KMS-11 (cell line): ENCODE data around the gene LDLR.

ENCODE experiments used
- H2AFZ ChIP-seq: fragments of 200-600 bp; sonication (generic); 2 replicates; pipeline ENCODE4 v1.6.1; 2016; ENCODE audit warnings: antibody characterized with exemption, mixed run types, low read depth
- H3K27ac ChIP-seq: fragments of 200-600 bp; sonication (generic); 2 replicates; pipeline ENCODE4 v1.6.1; 2016; ENCODE audit warnings: mild to moderate bottlenecking, mixed run types
- H3K27me3 ChIP-seq: fragments of 200-600 bp; sonication (generic); 2 replicates; pipeline ENCODE4 v1.6.1; 2017; ENCODE audit warnings: mild to moderate bottlenecking, low read depth, mixed run types, moderate library complexity; ENCODE audit not compliant: insufficient read depth
- H3K36me3 ChIP-seq: fragments of 200-600 bp; sonication (generic); 2 replicates; pipeline ENCODE4 v1.6.1; 2017; ENCODE audit warnings: mild to moderate bottlenecking, mixed run types; ENCODE audit not compliant: insufficient read depth
- H3K4me1 ChIP-seq: fragments of 200-600 bp; sonication (generic); 2 replicates; pipeline ENCODE4 v1.6.1; 2016; ENCODE audit warnings: mild to moderate bottlenecking, low read depth, mixed run types; ENCODE audit not compliant: poor library complexity, severe bottlenecking
- H3K4me2 ChIP-seq: fragments of 200-600 bp; sonication (generic); 2 replicates; pipeline ENCODE4 v1.7.0; 2016; ENCODE audit warnings: mild to moderate bottlenecking, mixed run types
- H3K4me3 ChIP-seq: fragments of 200-600 bp; sonication (generic); IDR thresholded peaks from 2 replicates; pipeline ENCODE4 v1.6.1; 2017; ENCODE audit warnings: low read depth, low read length, mixed read lengths; ENCODE audit not compliant: insufficient read depth
- H3K79me2 ChIP-seq: fragments of 200-600 bp; sonication (generic); 2 replicates; pipeline ENCODE4 v1.6.1; 2016; ENCODE audit warnings: low read depth, mixed run types; ENCODE audit not compliant: insufficient read depth
- H3K9ac ChIP-seq: fragments of 200-600 bp; sonication (generic); 2 replicates; pipeline ENCODE4 v1.6.1; 2016; ENCODE audit warnings: mild to moderate bottlenecking, mixed run types
- H4K20me1 ChIP-seq: fragments of 200-600 bp; sonication (generic); 2 replicates; pipeline ENCODE4 v1.6.1; 2016; ENCODE audit warnings: mild to moderate bottlenecking, mixed run types; ENCODE audit not compliant: insufficient read depth
- CTCF ChIP-seq: fragments of 200-600 bp; sonication (generic); conservative IDR thresholded peaks from 2 replicates; pipeline ENCODE4 v1.6.1; 2017; ENCODE audit warnings: low read depth, mild to moderate bottlenecking, antibody characterized with exemption, low read length, moderate library complexity, mixed read lengths

LDLR gene

DNA sequence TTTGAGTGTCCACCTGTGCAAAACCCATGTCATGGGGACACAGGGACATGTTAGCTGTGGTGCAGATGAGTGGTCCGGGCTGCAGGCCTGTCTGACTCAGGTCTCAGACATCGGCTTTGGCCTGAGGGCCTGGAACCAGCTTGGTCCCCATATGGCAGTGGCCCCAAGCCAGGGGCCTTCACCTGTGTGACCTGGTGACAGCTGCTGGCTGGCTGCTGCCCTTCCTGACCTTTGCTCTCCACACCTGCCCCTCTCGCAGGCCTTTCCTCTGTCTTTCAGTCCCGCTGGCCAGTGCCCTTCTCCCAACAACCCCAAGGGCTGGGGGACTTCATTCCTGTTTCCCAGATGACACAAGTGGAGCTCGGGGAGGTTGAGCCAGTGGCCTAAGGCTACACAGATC lies 22.9 kb upstream of the LDLR start:
- Histone ChIP-seq H3K36me3 (no peaks in the 10 kb centered on the region), H3K4me1 (no peaks in the 10 kb centered on the region), H3K4me2 (no peak overlapping the region), H3K79me2 (no peaks in the 10 kb centered on the region), H3K4me3 (no peak overlapping the region), H3K27ac (no peak overlapping the region), H3K27me3 (no peaks in the 10 kb centered on the region), H3K9ac (no peak overlapping the region), H2AFZ (no peak overlapping the region), H4K20me1 (no peaks in the 10 kb centered on the region)
- TF ChIP-seq CTCF: no peak

- Histone ChIP-seq H3K27ac (no peak overlapping the region), H3K4me1 (no peaks in the 10 kb centered on the region), H2AFZ (no peak overlapping the region), H3K4me2 (no peak overlapping the region), H3K79me2 (no peaks in the 10 kb centered on the region), H4K20me1 (no peaks in the 10 kb centered on the region), H3K36me3 (no peaks in the 10 kb centered on the region), H3K27me3 (no peaks in the 10 kb centered on the region), H3K9ac (no peak overlapping the region), H3K4me3 (no peak overlapping the region)
- no peak for TF ChIP-seq CTCF
These were observed 21.7 kb upstream of the LDLR start for GRCh38 chr19:11067356-11068113.

- H3K4me2 ChIP-seq: no peak overlapping the region
These were observed 19.7 kb upstream of the LDLR start for GRCh38 chr19:11069561-11069960.

GRCh38 chr19:11070123-11070522 lies 19.1 kb upstream of the LDLR start:
- no peaks in the 10 kb centered on the region for H3K27me3 ChIP-seq
- no peak overlapping the region for H2AFZ ChIP-seq
- H3K36me3 ChIP-seq: no peaks in the 10 kb centered on the region
- no peak overlapping the region for H3K27ac ChIP-seq
- no peaks in the 10 kb centered on the region for H3K79me2 ChIP-seq
- no peaks in the 10 kb centered on the region for H4K20me1 ChIP-seq
- no peak overlapping the region for H3K4me2 ChIP-seq
- TF ChIP-seq CTCF: no peak
- H3K4me1 ChIP-seq: no peaks in the 10 kb centered on the region
- H3K9ac ChIP-seq: no peak overlapping the region
- no peak overlapping the region for H3K4me3 ChIP-seq

More at GRCh38 chr19:11069561-11069960, 19.7 kb upstream of the LDLR start:
- no peak overlapping the region for H2AFZ ChIP-seq
- no peaks in the 10 kb centered on the region for H3K36me3 ChIP-seq
- no peaks in the 10 kb centered on the region for H4K20me1 ChIP-seq
- no peak overlapping the region for H3K27ac ChIP-seq
- H3K27me3 ChIP-seq: no peaks in the 10 kb centered on the region
- no peak for TF ChIP-seq CTCF
- H3K79me2 ChIP-seq: no peaks in the 10 kb centered on the region
- H3K4me3 ChIP-seq: no peak overlapping the region
- H3K4me1 ChIP-seq: no peaks in the 10 kb centered on the region
- no peak overlapping the region for H3K9ac ChIP-seq
